Cerebellar nuclear complex (tissue), 1 donor: Measurements from ENCODE around the gene TBX1.

Experiments
- DNase-seq, 2 experiments: peaks; one replicate each; lab custom pipeline; 2025; lab: John Stamatoyannopoulos, UW

The TBX1 gene

GRCh38 chr22:19800306-19800705, 39.7 kb downstream of the TBX1 start:
- no peak for DNase-seq

- no peak for DNase-seq
Measured at GRCh38 chr22:19800761-19801244, 40.2 kb downstream of the TBX1 start.

GRCh38 chr22:19801340-19802000, 40.9 kb downstream of the TBX1 start:
- no peak for DNase-seq

GRCh38 chr22:19802001-19802893, 41.7 kb downstream of the TBX1 start:
- no peak for DNase-seq

GRCh38 chr22:19802894-19803735, 42.5 kb downstream of the TBX1 start:
- DNase-seq, result no peak

GRCh38 chr22:19803736-19804267, 43.2 kb downstream of the TBX1 start:
- no peak for DNase-seq

GRCh38 chr22:19805821-19806212, 45.2 kb downstream of the TBX1 start:
- DNase-seq, result no peak

- DNase-seq, result no peak
Measured at GRCh38 chr22:19806213-19807160, 45.9 kb downstream of the TBX1 start.

GRCh38 chr22:19807161-19807913, 46.8 kb downstream of the TBX1 start:
- no peak for DNase-seq

GRCh38 chr22:19807914-19808872, 47.6 kb downstream of the TBX1 start:
- DNase-seq, result no peak

- no peak for DNase-seq
Measured at GRCh38 chr22:19808873-19809478, 48.4 kb downstream of the TBX1 start.

- no peak for DNase-seq
Measured at GRCh38 chr22:19809741-19810140, 49.2 kb downstream of the TBX1 start.

- DNase-seq, result no peak
Measured at GRCh38 chr22:19810381-19811201, 50.0 kb downstream of the TBX1 start.

- DNase-seq, result no peak
Measured at GRCh38 chr22:19811211-19811621, 50.6 kb downstream of the TBX1 start.

- DNase-seq, result no peak
Measured at GRCh38 chr22:19811811-19812771, 51.5 kb downstream of the TBX1 start.

- no peak for DNase-seq
Measured at GRCh38 chr22:19812910-19813309, 52.3 kb downstream of the TBX1 start.
